ENCODE data around the gene CYGB. TPM values are rescaled to one million over a fixed set of nuclear protein-coding genes. Genes with fewer than 3 reads are reported as not detected.
"Not testable (repeated sequence)": the region's sequence is repeated elsewhere in the genome, so short reads cannot be mapped to it uniquely, and the experiment has no call there.

Gene CYGB
- total and polyA plus RNA-seq, 7 donors: 6.4 to 14.6 (median 11.0) TPM

DNA sequence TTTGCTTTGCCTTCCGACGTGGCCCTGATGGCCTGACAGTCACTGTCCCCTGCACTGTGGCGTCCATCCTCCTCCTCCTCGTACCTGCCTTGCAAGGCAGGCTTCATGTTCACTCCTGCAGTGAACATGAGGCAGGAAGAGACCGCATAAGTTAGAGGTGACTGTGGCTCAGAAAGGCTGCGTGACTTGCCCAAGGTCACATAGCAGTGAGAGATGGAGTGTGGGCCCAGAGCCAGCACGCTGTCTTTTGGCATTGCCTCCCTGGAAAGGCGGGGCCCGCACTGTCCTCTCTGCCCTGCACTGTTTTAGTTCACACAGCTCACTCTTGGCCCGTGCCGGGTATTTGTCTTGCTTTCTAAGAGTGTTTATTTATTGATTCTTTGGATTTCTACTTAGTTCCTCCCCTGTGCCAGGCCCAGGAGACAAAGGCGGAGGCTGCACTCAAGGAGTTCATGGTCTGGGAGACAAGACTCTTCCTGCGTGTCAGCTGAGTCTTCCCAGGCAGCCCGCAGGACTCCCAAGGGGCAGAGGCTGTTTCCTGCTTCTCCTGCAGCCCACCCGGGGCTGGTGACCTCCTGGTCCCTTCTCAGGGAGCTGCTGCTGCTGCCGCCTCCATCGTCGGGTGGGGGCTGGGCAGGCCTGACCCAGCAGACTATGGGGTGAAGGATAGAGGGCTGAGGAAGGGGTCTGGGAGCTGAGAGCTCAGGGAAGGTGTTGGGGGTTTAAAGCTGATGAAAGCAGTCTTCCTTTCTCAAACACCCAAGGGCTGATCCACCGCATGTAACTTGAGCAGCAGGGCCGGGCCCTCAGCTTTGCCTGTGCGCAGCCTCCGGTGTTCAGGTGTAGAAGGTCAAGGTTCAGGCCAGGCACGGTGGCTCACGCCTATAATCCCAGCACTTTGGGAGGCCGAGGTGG, 12.7 kb downstream of the CYGB start:
- peaks cover 0 to 1% (median 0%) of the 10 kb centered on the region in 3 donors for H3K27me3 ChIP-seq (ENCODE audit: insufficient read depth in 3 of 3, low read length in 2 of 3)
- H3K27ac ChIP-seq: peak overlapping the region; percentile 36
- peak; percentile 64 to 74 for DNase-seq

DNA sequence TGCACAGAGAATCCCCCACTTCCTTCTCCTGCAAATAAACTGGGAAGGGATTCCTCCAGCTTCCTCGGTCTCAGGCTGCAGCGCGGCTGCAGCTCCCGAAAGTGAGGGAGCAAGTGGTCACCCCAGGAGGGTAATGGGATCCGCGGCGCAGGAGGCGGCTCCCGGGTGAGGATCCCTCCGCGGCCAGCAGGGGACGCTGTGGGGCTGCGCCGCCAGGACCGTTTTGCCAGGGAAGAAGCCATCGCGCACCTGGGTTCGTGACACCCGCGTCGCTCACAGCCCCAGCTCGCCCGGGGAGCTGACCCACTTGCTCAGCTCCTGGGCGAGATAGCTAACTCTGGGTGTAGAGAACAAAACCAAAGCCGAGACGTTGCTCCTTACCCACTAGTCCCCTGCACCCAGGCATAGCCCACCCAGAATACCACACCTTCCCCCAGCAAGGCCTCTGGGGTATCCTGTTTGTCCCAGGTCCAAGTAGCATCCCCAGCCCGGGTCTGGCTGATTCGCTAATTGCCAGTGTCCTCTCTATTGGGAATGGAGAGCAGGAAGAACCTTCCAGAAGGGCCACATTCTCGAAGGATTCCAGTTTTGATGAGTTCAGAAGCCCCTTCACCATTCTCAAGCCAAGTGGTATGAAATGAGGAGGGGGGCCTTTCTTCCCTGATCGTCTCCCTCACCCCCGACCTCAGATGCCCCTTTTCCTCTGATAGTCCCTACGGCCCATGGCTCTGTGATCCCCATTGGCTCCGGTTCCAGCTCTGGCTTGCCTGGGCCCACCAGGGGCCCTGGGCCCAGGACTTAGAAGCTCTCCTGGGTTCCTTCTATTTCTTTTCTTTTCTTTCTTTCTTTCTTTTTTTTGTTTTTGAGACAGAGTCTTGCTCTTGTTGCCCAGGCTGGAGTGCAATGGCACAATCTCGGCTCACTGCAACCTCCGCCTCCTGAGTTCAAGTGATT, 14.1 kb downstream of the CYGB start:
- Histone ChIP-seq H3K4me3 (no peak overlapping the region), H3K27me3 (ENCODE audit: insufficient read depth in 3 of 3, low read length in 2 of 3) (peaks cover 0 to 1% (median 0%) of the 10 kb centered on the region in 3 donors), H3K4me1 (peaks cover 12% of the 10 kb centered on the region), H3K36me3 (ENCODE audit: insufficient read depth in 1 of 2, low read depth in 1 of 2) (no peaks in the 10 kb centered on the region), H3K9me3 (no peaks in the 10 kb centered on the region), H3K27ac (no peak overlapping the region)
- 20 to 27% (median 23%) methylated on average over 26 to 35 of the region's 35 CpGs for WGBS, 3 donors
- ATAC-seq: peak; percentile 83 to 92 (median 87)
- peak; percentile 76 to 90 for DNase-seq
- TF ChIP-seq, protein P1, sequence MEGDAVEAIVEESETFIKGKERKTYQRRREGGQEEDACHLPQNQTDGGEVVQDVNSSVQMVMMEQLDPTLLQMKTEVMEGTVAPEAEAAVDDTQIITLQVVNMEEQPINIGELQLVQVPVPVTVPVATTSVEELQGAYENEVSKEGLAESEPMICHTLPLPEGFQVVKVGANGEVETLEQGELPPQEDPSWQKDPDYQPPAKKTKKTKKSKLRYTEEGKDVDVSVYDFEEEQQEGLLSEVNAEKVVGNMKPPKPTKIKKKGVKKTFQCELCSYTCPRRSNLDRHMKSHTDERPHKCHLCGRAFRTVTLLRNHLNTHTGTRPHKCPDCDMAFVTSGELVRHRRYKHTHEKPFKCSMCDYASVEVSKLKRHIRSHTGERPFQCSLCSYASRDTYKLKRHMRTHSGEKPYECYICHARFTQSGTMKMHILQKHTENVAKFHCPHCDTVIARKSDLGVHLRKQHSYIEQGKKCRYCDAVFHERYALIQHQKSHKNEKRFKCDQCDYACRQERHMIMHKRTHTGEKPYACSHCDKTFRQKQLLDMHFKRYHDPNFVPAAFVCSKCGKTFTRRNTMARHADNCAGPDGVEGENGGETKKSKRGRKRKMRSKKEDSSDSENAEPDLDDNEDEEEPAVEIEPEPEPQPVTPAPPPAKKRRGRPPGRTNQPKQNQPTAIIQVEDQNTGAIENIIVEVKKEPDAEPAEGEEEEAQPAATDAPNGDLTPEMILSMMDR (IDR thresholded peaks at IDR 0.05): peak; percentile 100
- intact Hi-C loops (cut with DNase I): loop anchor here (1.0 to 5.0 kb wide), 4 partner anchors 24 to 101 kb away; partner anchors contain the start of gene ST6GALNAC2 (in 1 of the 2)

More for the DNA sequence above, 12.7 kb downstream of the CYGB start:
- H3K4me3 ChIP-seq: no peak overlapping the region
- no peaks in the 10 kb centered on the region for H3K36me3 ChIP-seq (ENCODE audit: insufficient read depth in 1 of 2, low read depth in 1 of 2)
- 56 to 60% (median 57%) methylated on average over 25 of the region's 25 CpGs for WGBS, 3 donors
- no peaks in the 10 kb centered on the region for H3K9me3 ChIP-seq
- TF ChIP-seq, protein P1 (IDR thresholded peaks at IDR 0.05): no peak
- intact Hi-C loops (cut with DNase I): loop anchor here in 1 of 2 donors (5.0 kb wide), 2 partner anchors 62 to 97 kb away; partner anchors contain the start of gene ST6GALNAC2
- peak in 3 of 4 donors; percentile 12 to 41 (median 17) for ATAC-seq
- peaks cover 23% of the 10 kb centered on the region for H3K4me1 ChIP-seq

DNA sequence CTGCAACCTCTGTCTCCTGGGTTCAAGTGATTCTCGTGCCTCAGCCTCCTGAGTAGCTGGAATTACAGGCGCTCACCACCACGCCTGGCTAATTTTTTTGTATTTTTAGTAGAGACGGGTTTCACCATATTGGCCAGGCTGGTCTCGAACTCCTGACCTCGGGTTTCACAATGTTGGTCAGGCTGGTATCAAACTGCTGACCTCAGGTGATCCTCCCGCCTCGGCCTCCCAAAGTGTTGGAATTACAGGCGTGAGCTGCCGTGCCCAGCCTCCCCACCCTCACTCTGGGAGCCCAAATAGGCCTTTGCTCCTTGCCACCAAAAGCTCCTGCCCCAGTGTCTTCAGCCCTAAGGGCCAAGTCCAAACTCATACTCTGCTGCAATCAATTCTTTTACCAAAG, 15.8 kb downstream of the CYGB start:
- intact Hi-C loops (cut with DNase I): loop anchor here (1.0 to 5.0 kb wide), 3 partner anchors 65 to 101 kb away; partner anchors contain the start of gene ST6GALNAC2 (in 1 of the 2)
- DNase-seq: not testable (repeated sequence)

DNA sequence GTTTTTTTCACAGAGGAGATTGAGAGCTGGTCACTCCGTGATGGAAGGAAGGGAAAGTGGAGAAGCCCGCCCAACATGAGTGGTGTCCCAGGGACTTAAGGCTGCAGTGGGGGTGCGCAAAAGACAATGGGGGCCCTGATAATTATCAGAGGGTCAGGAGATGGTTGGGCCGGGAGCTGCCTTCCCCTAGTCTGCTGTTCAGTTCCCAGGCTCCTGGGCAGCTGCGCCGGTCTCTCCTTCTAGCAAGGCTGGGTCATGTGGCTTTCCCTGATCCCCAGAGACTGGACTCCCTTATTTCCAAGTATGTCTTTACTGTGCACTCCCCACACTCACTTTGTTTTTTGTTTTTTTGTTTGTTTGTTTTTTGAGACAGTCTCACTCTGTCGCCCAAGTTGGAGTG, 16.2 kb downstream of the CYGB start:
- TF ChIP-seq, protein P1 (IDR thresholded peaks at IDR 0.05): no peak
- Histone ChIP-seq H3K27me3 (ENCODE audit: insufficient read depth in 3 of 3, low read length in 2 of 3) (no peaks in the 10 kb centered on the region), H3K4me3 (no peak overlapping the region), H3K4me1 (peaks cover 8% of the 10 kb centered on the region), H3K27ac (no peak overlapping the region), H3K36me3 (ENCODE audit: insufficient read depth in 1 of 2, low read depth in 1 of 2) (no peaks in the 10 kb centered on the region), H3K9me3 (no peaks in the 10 kb centered on the region)
- 81 to 89% (median 88%) methylated on average over 7 of the region's 7 CpGs for WGBS, 3 donors
- DNase-seq (no peak), ATAC-seq (no peak)
- intact Hi-C loops (cut with DNase I): loop anchor here in 1 of 2 donors (5.0 kb wide), 2 partner anchors 66 to 101 kb away; partner anchors contain the start of gene ST6GALNAC2

More for the DNA sequence above, 15.8 kb downstream of the CYGB start:
- WGBS, 3 donors: 88 to 92% (median 90%) methylated on average over 10 of the region's 10 CpGs
- H3K27me3 ChIP-seq (ENCODE audit: insufficient read depth in 3 of 3, low read length in 2 of 3); H3K36me3 ChIP-seq (ENCODE audit: insufficient read depth in 1 of 2, low read depth in 1 of 2); H3K9me3 ChIP-seq; H3K27ac ChIP-seq; H3K4me1 ChIP-seq; H3K4me3 ChIP-seq; ATAC-seq: not testable (repeated sequence)
